Pancreas (tissue), 10 donors: ENCODE data around the gene FLRT1. TPM values are rescaled to one million over a fixed set of nuclear protein-coding genes. Genes with fewer than 3 reads are reported as not detected.

Experiments used
- ATAC-seq, 4 donors: fragments of 200-7000 bp; cut with Tn5 transposase; one replicate each; pipeline versions ENCODE4 v1.8.0 to v1.9.1; 2020; ENCODE audit warnings: mild to moderate bottlenecking in 4 of 4, moderate library complexity in 4 of 4
- DNase-seq, 6 donors: peaks; one replicate each; pipeline ENCODE4 v3.0.0-alpha.2; 2020
- FAIRE-seq: peaks from 2 replicates; lab custom pipeline; 2012; peaks lifted over from hg19 to GRCh38; lab: Jason Lieb, UNC
- H3K27ac ChIP-seq, 4 donors: fragments of 200-600 bp; sonication (generic); 1 replicate in 3 of 4; 2 replicates in 1 of 4; pipeline versions ENCODE4 v1.5.0 to v1.8.0; 2020
- H3K27me3 ChIP-seq, 4 donors: fragments of 200-600 bp; one replicate each; pipeline ENCODE4 v1.8.0; 2021
- H3K36me3 ChIP-seq, 3 donors: fragments of 200-600 bp; sonication (generic) in 1 of 3; one replicate each; pipeline versions ENCODE4 v1.5.0 to v1.8.0; 2020 to 2021
- H3K4me1 ChIP-seq, 3 donors: fragments of 200-600 bp; one replicate each; pipeline ENCODE4 v1.8.0; 2021
- H3K4me3 ChIP-seq, 4 donors: fragments of 200-600 bp; sonication (generic) in 2 of 4; one replicate each; pipeline versions ENCODE4 v1.5.0 to v1.8.0; 2020 to 2021
- H3K9me3 ChIP-seq, 4 donors: fragments of 200-600 bp; one replicate each; pipeline ENCODE4 v1.8.0; 2021
- CTCF ChIP-seq, 4 donors: fragments of 200-600 bp; sonication (generic) in 3 of 4; IDR thresholded peaks; one replicate each; pipeline versions ENCODE4 v1.5.0 to v1.8.0; 2021; ENCODE audit warnings: antibody characterized with exemption in 4 of 4
- WGBS, 2 donors: extraction: QIAGEN DNeasy Blood & Tissue Kit; methylation state at CpG; one replicate each; pipeline ENCODE4 v1.1.7; 2013; 5-methylcytosine and 5-hydroxymethylcytosine counted together
- intact Hi-C, 3 donors: fragments of 100-400 bp; cut with DNase I; formaldehyde crosslinking; loops; one replicate each; pipeline versions ENCODE4 v1.11.1 to v1.14.2; 2022
- polyA plus RNA-seq, 2 donors: library from polyadenylated mRNA; stranded (reverse); fragments of 200-250 nt; gene quantifications; one replicate each; pipeline ENCODE4 v1.2.3, GENCODE V29; 2013
- total RNA-seq, 6 donors: library from RNA; stranded (reverse); fragmentation: NEBNext Ultra II Directional in 4 of 6; extraction: Animal tissue kit (Norgen Biotek cat#: 25700) in 4 of 6; gene quantifications; one replicate each; pipeline versions ENCODE4 v1.2.1 to v1.2.4, GENCODE V29; 2021 to 2023
- donor health status: healthy with polysubstance abuse.
- donor health status: DM: no; HTN: no; CAD: no; lungs with moderate emphysema.
- donor health status: DM: no; HTN: no; CAD: no.
- donor health status: control.
- donor health status: control.
- donor health status: Bipolar disorder and iron deficiency.
- donor health status: DM: yes; HTN: yes; CAD: no.
- donor health status: DM: no; HTN: no; CAD: no.
- donor health status: DM: no; HTN: no; CAD: no.
- donor health status: DM: yes; HTN: yes; CAD: no.

The FLRT1 gene
- total and polyA plus RNA-seq, 8 donors = 0.04 to 0.87 (median 0.19) TPM

- no peak for TF ChIP-seq CTCF (IDR thresholded peaks at IDR 0.05)
- H3K27me3 ChIP-seq = no peaks in the 10 kb centered on the region
- ATAC-seq = no peak
- intact Hi-C loops = no loop called here
- no peaks in the 10 kb centered on the region for H3K36me3 ChIP-seq
- no peak for FAIRE-seq
- WGBS, 2 donors = 72 to 93% methylated on average over 4 of the region's 4 CpGs
- no peak overlapping the region for H3K27ac ChIP-seq
- H3K9me3 ChIP-seq = no peaks in the 10 kb centered on the region
- no peaks in the 10 kb centered on the region for H3K4me1 ChIP-seq
- no peak overlapping the region for H3K4me3 ChIP-seq
- no peak for DNase-seq
These were observed 10.5 kb upstream of the FLRT1 start for GRCh38 chr11:64025205-64025604.

- no peak for DNase-seq
- no peaks in the 10 kb centered on the region for H3K9me3 ChIP-seq
- intact Hi-C loops = no loop called here
- no peak for ATAC-seq
- no peaks in the 10 kb centered on the region for H3K4me1 ChIP-seq
- 87 to 93% methylated on average over 7 of the region's 7 CpGs for WGBS, 2 donors
- TF ChIP-seq CTCF (IDR thresholded peaks at IDR 0.05) = no peak
- H3K36me3 ChIP-seq = no peaks in the 10 kb centered on the region
- H3K27me3 ChIP-seq = no peaks in the 10 kb centered on the region
- no peak for FAIRE-seq
- no peak overlapping the region for H3K4me3 ChIP-seq
- no peak overlapping the region for H3K27ac ChIP-seq
These were observed 9.0 kb upstream of the FLRT1 start for GRCh38 chr11:64026575-64027205.

- peak in 2 of 4 donors; percentile 4 to 18 for ATAC-seq
These were observed 7.9 kb upstream of the FLRT1 start for GRCh38 chr11:64027651-64028397.

GRCh38 chr11:64028398-64029115 lies 7.2 kb upstream of the FLRT1 start:
- FAIRE-seq (no peak), DNase-seq (peak in 2 of 6 donors; percentile 40 to 43), ATAC-seq (peak; percentile 30 to 57 (median 49))
- H3K9me3 ChIP-seq = no peaks in the 10 kb centered on the region
- H3K36me3 ChIP-seq = no peaks in the 10 kb centered on the region
- no peak overlapping the region for H3K4me3 ChIP-seq
- TF ChIP-seq CTCF (IDR thresholded peaks at IDR 0.05) = no peak
- intact Hi-C loops = no loop called here
- WGBS, 2 donors = 63 to 67% methylated on average over 12 to 22 of the region's 22 CpGs
- no peaks in the 10 kb centered on the region for H3K4me1 ChIP-seq
- H3K27me3 ChIP-seq = no peaks in the 10 kb centered on the region
- H3K27ac ChIP-seq = no peak overlapping the region

More at GRCh38 chr11:64027651-64028397, 7.9 kb upstream of the FLRT1 start:
- no peaks in the 10 kb centered on the region for H3K9me3 ChIP-seq
- no peak for TF ChIP-seq CTCF (IDR thresholded peaks at IDR 0.05)
- no peaks in the 10 kb centered on the region for H3K27me3 ChIP-seq
- H3K4me3 ChIP-seq = no peak overlapping the region
- FAIRE-seq (no peak), DNase-seq (peak in 1 of 6 donors; percentile 76)
- intact Hi-C loops = no loop called here
- WGBS, 2 donors = 77 to 78% methylated on average over 17 to 20 of the region's 20 CpGs
- H3K4me1 ChIP-seq = no peaks in the 10 kb centered on the region
- H3K27ac ChIP-seq = no peak overlapping the region
- H3K36me3 ChIP-seq = no peaks in the 10 kb centered on the region
